B cell (primary cell): ENCODE measurements around the gene HLA-B. TPM values are rescaled to one million over a fixed set of nuclear protein-coding genes. Genes with fewer than 3 reads are reported as not detected.

Experiments
- ATAC-seq: fragments of 200-7000 bp; cut with Tn5 transposase; one replicate; pipeline ENCODE4 v1.10.0; 2021; ENCODE audit warnings: low read depth, mild to moderate bottlenecking, moderate number of reproducible peaks, moderate library complexity
- CTCF ChIA-PET: fragments of 350-600 bp; sonication (Branson Sonifier 250); formaldehyde crosslinking; loops from one replicate; lab custom pipeline; 2021; ENCODE audit warnings: antibody characterized with exemption, inconsistent platforms; lab: Charles Lee
- POLR2A ChIA-PET: fragments of 350-600 bp; sonication (Branson Sonifier 250); formaldehyde crosslinking; loops from one replicate; lab custom pipeline; 2021; ENCODE audit warnings: antibody characterized with exemption; lab: Charles Lee
- DNase-seq: peaks from one replicate; pipeline ENCODE4 v3.0.0; 2013
- H2AFZ ChIP-seq: 2 replicates; pipeline ENCODE4 v1.6.1; 2012; ENCODE audit warnings: mild to moderate bottlenecking, low read depth, low read length; ENCODE audit not compliant: insufficient read depth, poor library complexity, severe bottlenecking
- H3K27ac ChIP-seq, 2 donors: 1 replicate in 1 of 2; 2 replicates in 1 of 2; pipeline ENCODE4 v1.5.1; 2012 to 2013; ENCODE audit warnings: low read length in 2 of 2, mild to moderate bottlenecking in 2 of 2, moderate library complexity in 1 of 2
- H3K27me3 ChIP-seq, 4 experiments: fragments of 200-600 bp in 1 of 4; sonication (generic) in 1 of 4; replicated peaks in 1 of 4; 1 replicate in 2 of 4; 2 replicates in 2 of 4; pipeline versions ENCODE4 v1.6.1 to v1.7.0; 2013 to 2016; ENCODE audit warnings: low read length in 3 of 4, mild to moderate bottlenecking in 2 of 4, mixed read lengths in 1 of 4, moderate library complexity in 1 of 4; ENCODE audit not compliant: insufficient read depth in 4 of 4, control insufficient read depth in 3 of 4; ENCODE audit errors: control extremely low read depth in 1 of 4
- H3K36me3 ChIP-seq, 2 experiments: replicated peaks in 1 of 2; 1 replicate in 1 of 2; 2 replicates in 1 of 2; pipeline versions ENCODE4 v1.6.1 to v1.7.1; 2013; ENCODE audit warnings: low read length in 1 of 2; ENCODE audit not compliant: insufficient read depth in 2 of 2, control insufficient read depth in 1 of 2; ENCODE audit errors: control extremely low read depth in 1 of 2, extremely low read depth in 1 of 2
- H3K4me1 ChIP-seq, 2 donors: fragments of 200-600 bp in 1 of 2; sonication (generic) in 1 of 2; 1 replicate in 1 of 2; 2 replicates in 1 of 2; pipeline versions ENCODE4 v1.5.1 to v1.6.1; 2013 to 2017; ENCODE audit warnings: low read length in 2 of 2; ENCODE audit not compliant: control insufficient read depth in 2 of 2, insufficient read depth in 2 of 2
- H3K4me2 ChIP-seq: replicated peaks from 2 replicates; pipeline ENCODE3; 2012; ENCODE audit warnings: mild to moderate bottlenecking, low read depth, low read length; ENCODE audit not compliant: poor library complexity, severe bottlenecking
- H3K4me3 ChIP-seq, 5 experiments: fragments of 200-600 bp in 1 of 5; sonication (generic) in 1 of 5; 1 replicate in 3 of 5; 2 replicates in 2 of 5; pipeline versions ENCODE4 v1.5.1 to v1.7.0; 2011 to 2016; ENCODE audit warnings: low read length in 4 of 5, mild to moderate bottlenecking in 4 of 5, low read depth in 2 of 5, control low read depth in 1 of 5, moderate library complexity in 1 of 5; ENCODE audit not compliant: insufficient read depth in 1 of 5; ENCODE audit errors: control extremely low read depth in 1 of 5, extremely low read depth in 1 of 5
- H3K79me2 ChIP-seq: fragments of 200-600 bp; sonication (generic); one replicate; pipeline ENCODE4 v1.6.0; 2016; ENCODE audit warnings: low read length; ENCODE audit not compliant: control insufficient read depth, insufficient read depth
- H3K9ac ChIP-seq: fragments of 200-600 bp; sonication (generic); 2 replicates; pipeline ENCODE4 v1.6.1; 2017; ENCODE audit warnings: mild to moderate bottlenecking, low read length, moderate library complexity
- H3K9me3 ChIP-seq, 3 donors: one replicate each; pipeline versions ENCODE4 v1.6.1 to v1.7.1; 2013; ENCODE audit warnings: low read length in 2 of 3; ENCODE audit not compliant: control insufficient read depth in 2 of 3, insufficient read depth in 1 of 3; ENCODE audit errors: control extremely low read depth in 1 of 3
- H4K20me1 ChIP-seq: 2 replicates; pipeline ENCODE4 v1.6.0; 2012; ENCODE audit warnings: mild to moderate bottlenecking, low read length; ENCODE audit not compliant: insufficient read depth, control insufficient read depth, poor library complexity, severe bottlenecking
- H3K27ac Mint-ChIP-seq: one replicate; pipeline ENCODE4 v1.8.0; 2021; ENCODE audit warnings: mixed read lengths
- H3K27me3 Mint-ChIP-seq: one replicate; pipeline ENCODE4 v1.8.0; 2021; ENCODE audit warnings: mixed read lengths
- H3K4me1 Mint-ChIP-seq: one replicate; pipeline ENCODE4 v1.8.0; 2021; ENCODE audit warnings: mixed read lengths
- H3K4me3 Mint-ChIP-seq: one replicate; pipeline ENCODE4 v1.8.0; 2021; ENCODE audit warnings: mixed read lengths
- H3K9me3 Mint-ChIP-seq: one replicate; pipeline ENCODE4 v1.8.0; 2022; ENCODE audit warnings: mixed read lengths; ENCODE audit not compliant: insufficient read depth
- CTCF ChIP-seq: fragments of 200-600 bp; IDR thresholded peaks from one replicate; pipeline ENCODE4 v1.8.0; 2022; ENCODE audit warnings: antibody characterized with exemption, mild to moderate bottlenecking
- EZH2 ChIP-seq: IDR thresholded peaks from 2 replicates; pipeline ENCODE4 v1.6.1; 2012; ENCODE audit warnings: borderline replicate concordance, low read depth, mild to moderate bottlenecking, moderate library complexity, low read length; ENCODE audit not compliant: insufficient read depth, poor library complexity, severe bottlenecking
- WGBS: methylation state at CpG from one replicate; pipeline ENCODE4 v1.1.5; 2013; ENCODE audit warnings: missing lambda C conversion rate; ENCODE audit not compliant: insufficient coverage; 5-methylcytosine and 5-hydroxymethylcytosine counted together
- intact Hi-C: fragments of 100-400 bp; cut with micrococcal nuclease; formaldehyde crosslinking; loops from one replicate; pipeline ENCODE4 v1.10.0; 2022
- polyA plus RNA-seq: library from polyadenylated mRNA; depleted of rRNA; stranded (reverse); fragments of >200 nt; gene quantifications from 2 replicates; pipeline ENCODE4 v1.2.3, GENCODE V29; 2012
- total RNA-seq, 2 donors: library from RNA; stranded (reverse); fragments of 120-200 nt in 1 of 2; gene quantifications; 1 replicate in 1 of 2; 2 replicates in 1 of 2; pipeline versions ENCODE4 v1.2.3 to v1.2.4, GENCODE V29; 2013 to 2022

The HLA-B gene
- total and polyA plus RNA-seq, 2 donors (not counting 1 experiment from before 2014, with no cell fraction given) = 4,028 to 7,345 TPM

GRCh38 chr6:31401403-31401802 is 44.4 kb upstream of the HLA-B start:
- Mint-ChIP-seq H3K9me3 (no peaks in the 10 kb centered on the region), H3K27me3 (no peaks in the 10 kb centered on the region), H3K4me1 (peaks cover 58% of the 10 kb centered on the region), H3K27ac (peak overlapping the region; percentile 90), H3K4me3 (peak overlapping the region; percentile 90)
- ATAC-seq (no peak), DNase-seq (no peak)
- intact Hi-C loops = loop anchor here (5.0 kb wide), 2 partner anchors 44 to 556 kb away; partner anchors contain the start of genes HLA-B, NELFE and SKIC2
- peak overlapping the region; percentile 94 for H3K4me2 ChIP-seq
- TF ChIP-seq CTCF (no peak), EZH2 (no peak)
- peak overlapping the region in 4 of 5 experiments; percentile 56 to 91 (median 82) for H3K4me3 ChIP-seq
- peaks cover 30 to 51% of the 10 kb centered on the region in 2 donors for H3K4me1 ChIP-seq
- ChIA-PET POLR2A (interaction anchor here (0.6 to 1.1 kb wide), 2 partner anchors 96 to 1807 kb away, joined by 3 to 8 read pairs; no protein-coding TSS in a partner anchor), CTCF (interaction anchor here (1.1 to 5.7 kb wide), 6 partner anchors 30 to 150 kb away, joined by 3 to 78 read pairs (median 10); no protein-coding TSS in a partner anchor)
- H2AFZ ChIP-seq = no peak overlapping the region
- peak overlapping the region; percentile 84 for H3K9ac ChIP-seq
- H4K20me1 ChIP-seq = peaks cover 32% of the 10 kb centered on the region
- no peaks in the 10 kb centered on the region for H3K9me3 ChIP-seq
- H3K27ac ChIP-seq = peak overlapping the region in 1 of 2 donors; percentile 82
- no peaks in the 10 kb centered on the region for H3K36me3 ChIP-seq
- no peaks in the 10 kb centered on the region for H3K27me3 ChIP-seq
- peaks cover 65% of the 10 kb centered on the region for H3K79me2 ChIP-seq
- WGBS = no CpG with 5 or more reads among the region's 4 CpGs
